H4 (cell line): ENCODE data around the gene OR1D5. TPM values are rescaled to one million over a fixed set of nuclear protein-coding genes. Genes with fewer than 3 reads are reported as not detected.

Experiments used
- total RNA-seq: library from RNA; depleted of rRNA; stranded (reverse); fragments of >200 nt; shearing (Covaris generic); gene quantifications from 2 replicates; pipeline ENCODE4 v1.2.3, GENCODE V29; 2014; rRNA removed

OR1D5 gene
- total RNA-seq, 1 experiment from 2014 or later: not detected

Other genes with a start within 250 kb of the OR1D5 start
- gene OR1D2, start 40.8 kb upstream of the OR1D5 start, total RNA-seq: not detected in 2 replicates
- gene OR1G1, start 63.9 kb upstream of the OR1D5 start, total RNA-seq: not detected in 2 replicates
- gene OR1A2, start 133.9 kb upstream of the OR1D5 start, total RNA-seq: not detected in 2 replicates
- not detected in 2 replicates for gene OR1A1, start 144.1 kb upstream of the OR1D5 start, total RNA-seq
- gene OR3A1, start 234.8 kb upstream of the OR1D5 start, total RNA-seq: not detected in 2 replicates